ENCODE results near the gene ATP11A.
"Not testable (repeated sequence)": the region's sequence is repeated elsewhere in the genome, so short reads cannot be mapped to it uniquely, and the experiment has no call there.

Gene ATP11A

DNA sequence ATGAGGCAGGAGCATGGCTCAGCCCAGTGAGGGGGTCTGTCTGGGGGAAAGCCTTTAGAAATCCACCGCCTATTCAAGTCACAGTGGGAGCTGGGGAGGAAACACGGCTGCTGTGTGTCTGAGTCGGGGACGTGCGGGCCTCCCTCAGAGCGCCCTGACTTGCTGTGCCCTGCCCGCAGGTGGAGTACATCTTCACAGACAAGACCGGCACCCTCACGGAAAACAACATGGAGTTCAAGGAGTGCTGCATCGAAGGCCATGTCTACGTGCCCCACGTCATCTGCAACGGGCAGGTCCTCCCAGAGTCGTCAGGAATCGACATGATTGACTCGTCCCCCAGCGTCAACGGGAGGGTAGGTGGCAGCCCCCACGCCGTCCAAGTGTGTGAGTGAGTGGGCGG is 141.4 kb downstream of the ATP11A start:
- peaks cover 71 to 77% of the 10 kb centered on the region in 2 donors for H3K36me3 Mint-ChIP-seq
- no peaks in the 10 kb centered on the region for H3K9me3 Mint-ChIP-seq
- no peak for DNase-seq
- peaks cover 0 to 6% of the 10 kb centered on the region in 2 donors for H3K4me1 Mint-ChIP-seq
- no peaks in the 10 kb centered on the region for H3K27me3 Mint-ChIP-seq
- no peak overlapping the region for H3K4me3 Mint-ChIP-seq
- H3K27ac Mint-ChIP-seq: no peak overlapping the region
- no peak for ATAC-seq (replicated peaks)

- peaks cover 67 to 74% of the 10 kb centered on the region in 2 donors for H3K36me3 Mint-ChIP-seq
- no peak for ATAC-seq (replicated peaks)
Measured at GRCh38 chr13:112831801-112832200, 142.0 kb downstream of the ATP11A start.

GRCh38 chr13:112832811-112833210 is 143.0 kb downstream of the ATP11A start:
- Mint-ChIP-seq H3K36me3 (peaks cover 70 to 74% of the 10 kb centered on the region in 2 donors), H3K27ac (no peak overlapping the region), H3K9me3 (no peaks in the 10 kb centered on the region), H3K4me3 (no peak overlapping the region), H3K27me3 (no peaks in the 10 kb centered on the region), H3K4me1 (peaks cover 0 to 6% of the 10 kb centered on the region in 2 donors)
- DNase-seq (no peak), ATAC-seq (replicated peaks) (no peak)

More at GRCh38 chr13:112831801-112832200, 142.0 kb downstream of the ATP11A start:
- no peak for DNase-seq
- no peaks in the 10 kb centered on the region for H3K9me3 Mint-ChIP-seq
- peaks cover 0 to 6% of the 10 kb centered on the region in 2 donors for H3K4me1 Mint-ChIP-seq
- no peak overlapping the region for H3K27ac Mint-ChIP-seq
- H3K27me3 Mint-ChIP-seq: no peaks in the 10 kb centered on the region
- H3K4me3 Mint-ChIP-seq: no peak overlapping the region

DNA sequence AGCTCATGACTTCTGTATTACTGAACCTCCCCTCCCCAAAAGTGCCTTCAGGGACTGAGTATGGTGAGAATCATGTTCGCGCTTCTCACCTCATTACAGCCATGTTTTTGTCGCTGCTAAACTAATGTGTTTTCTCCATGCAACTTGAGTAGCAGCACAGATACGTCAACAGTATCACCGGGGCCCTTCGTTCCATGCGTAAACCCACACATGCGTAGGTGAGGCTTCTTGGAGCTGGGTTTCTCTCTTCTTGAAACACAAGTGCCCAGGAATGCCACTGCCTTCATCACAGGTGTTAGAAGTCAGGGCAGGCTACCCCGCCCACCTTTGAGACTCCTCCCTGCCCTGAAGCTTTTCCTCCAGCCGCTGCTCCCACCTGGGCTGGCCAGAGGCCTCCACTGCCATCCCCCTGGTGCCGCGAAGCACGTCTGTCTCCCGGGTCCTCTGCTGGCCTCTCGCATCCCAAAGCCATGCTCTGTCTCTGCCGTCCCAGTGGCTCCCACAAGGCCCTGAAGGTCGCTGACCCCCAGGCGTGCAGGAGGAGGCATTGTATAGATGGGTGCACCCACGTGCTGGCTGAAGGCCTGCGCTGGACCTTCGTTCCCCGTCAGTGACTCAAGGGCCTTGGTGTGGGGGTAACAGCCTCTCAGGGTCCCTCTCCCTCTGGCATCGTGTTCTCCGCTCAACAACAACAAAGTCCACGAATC is 143.9 kb downstream of the ATP11A start:
- Mint-ChIP-seq H3K36me3 (peaks cover 67 to 71% of the 10 kb centered on the region in 2 donors), H3K27ac (no peak overlapping the region), H3K4me1 (peaks cover 0 to 2% of the 10 kb centered on the region in 2 donors), H3K9me3 (no peaks in the 10 kb centered on the region), H3K27me3 (no peaks in the 10 kb centered on the region), H3K4me3 (no peak overlapping the region)
- DNase-seq (no peak), ATAC-seq (replicated peaks) (no peak)

- Mint-ChIP-seq H3K27ac (no peak overlapping the region), H3K9me3 (no peaks in the 10 kb centered on the region), H3K36me3 (peaks cover 73 to 75% of the 10 kb centered on the region in 2 donors), H3K4me3 (no peak overlapping the region), H3K4me1 (no peaks in the 10 kb centered on the region), H3K27me3 (no peaks in the 10 kb centered on the region)
- no peak for DNase-seq
- ATAC-seq (replicated peaks): no peak
Measured at GRCh38 chr13:112835344-112835743, 145.5 kb downstream of the ATP11A start.

DNA sequence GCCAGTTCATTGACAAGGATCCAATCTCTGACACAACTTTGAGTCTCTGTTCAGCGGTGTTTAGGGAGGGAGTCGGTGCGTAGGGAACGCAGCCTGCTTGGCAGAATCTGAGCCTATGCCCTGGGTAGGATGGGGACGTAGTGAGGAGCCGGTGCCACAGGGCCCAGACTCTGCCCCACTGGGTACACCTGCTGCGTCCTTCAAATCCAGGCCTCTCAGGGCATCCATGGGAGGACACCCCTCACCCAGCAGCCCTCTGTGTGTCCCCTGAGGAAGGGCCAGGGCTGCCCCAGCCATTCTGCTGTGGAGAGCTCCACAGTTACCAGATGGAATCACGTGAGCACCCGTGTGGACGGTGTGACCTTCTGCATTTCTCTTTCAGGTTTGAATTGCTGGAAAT is 146.0 kb downstream of the ATP11A start:
- no peaks in the 10 kb centered on the region for H3K9me3 Mint-ChIP-seq
- ATAC-seq (replicated peaks) (no peak), DNase-seq (no peak)
- peak overlapping the region; percentile 25 for H3K27ac Mint-ChIP-seq
- peaks cover 0 to 2% of the 10 kb centered on the region in 2 donors for H3K4me1 Mint-ChIP-seq
- H3K27me3 Mint-ChIP-seq: no peaks in the 10 kb centered on the region
- H3K36me3 Mint-ChIP-seq: peaks cover 75 to 76% of the 10 kb centered on the region in 2 donors
- no peak overlapping the region for H3K4me3 Mint-ChIP-seq

DNA sequence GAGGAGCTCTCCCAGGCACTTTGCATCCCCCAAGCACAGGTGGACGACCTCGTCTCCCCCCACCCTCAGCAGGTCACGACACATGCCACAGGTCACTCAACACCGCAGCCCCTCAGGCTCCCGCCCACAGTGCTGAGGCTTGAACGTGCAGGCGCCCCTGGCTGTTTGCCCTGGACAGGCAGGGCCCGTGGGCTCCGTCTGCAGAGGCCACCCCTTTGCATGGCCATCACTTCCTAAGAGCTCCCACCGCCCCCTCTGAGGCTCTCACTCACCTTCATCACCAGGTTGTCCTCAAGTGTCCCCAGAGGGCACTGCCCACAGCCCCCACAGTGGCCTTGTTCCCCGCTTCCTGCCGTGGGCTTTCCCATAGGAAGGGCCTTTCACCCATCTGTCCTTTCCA is 147.1 kb downstream of the ATP11A start:
- Mint-ChIP-seq H3K36me3 (peaks cover 64 to 66% of the 10 kb centered on the region in 2 donors), H3K4me3 (no peak overlapping the region), H3K4me1 (peaks cover 0 to 2% of the 10 kb centered on the region in 2 donors), H3K27me3 (no peaks in the 10 kb centered on the region), H3K27ac (no peak overlapping the region), H3K9me3 (no peaks in the 10 kb centered on the region)
- ATAC-seq (replicated peaks) (no peak), DNase-seq (no peak)

DNA sequence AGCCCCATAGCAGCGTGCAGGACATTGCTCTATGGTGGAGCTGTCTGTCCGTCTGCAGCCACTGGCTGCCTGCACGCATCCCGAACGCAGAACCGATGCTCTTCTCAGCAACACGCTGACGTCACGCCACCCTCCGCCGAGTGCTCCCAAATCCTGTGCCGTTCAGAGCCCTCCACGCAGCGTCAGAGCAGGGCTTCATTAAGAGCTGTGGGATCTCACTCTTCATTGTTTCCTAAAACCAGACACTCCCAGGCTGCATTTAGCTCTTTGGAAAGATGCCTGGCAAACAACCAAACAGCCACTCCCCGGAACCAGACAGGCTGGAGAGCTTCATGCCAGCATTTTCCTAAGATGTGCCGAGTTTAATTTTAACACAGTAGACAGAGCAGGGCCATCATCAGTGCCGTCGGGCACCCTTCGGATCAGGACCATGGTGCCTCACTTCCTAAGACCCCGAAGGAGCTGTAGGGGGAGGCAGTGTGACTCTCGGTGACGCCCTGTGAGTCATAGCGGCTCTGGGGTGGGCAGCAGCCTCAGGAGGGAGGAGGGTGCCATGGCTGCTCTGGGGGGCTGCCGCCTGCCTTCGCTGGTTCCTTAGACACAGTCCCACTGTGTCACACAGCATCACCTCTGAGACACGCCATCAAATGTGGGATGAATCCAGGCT is 147.7 kb downstream of the ATP11A start:
- H3K4me3 Mint-ChIP-seq: no peak overlapping the region
- no peak overlapping the region for H3K27ac Mint-ChIP-seq
- ATAC-seq (replicated peaks) (no peak), DNase-seq (no peak)
- no peaks in the 10 kb centered on the region for H3K27me3 Mint-ChIP-seq
- no peaks in the 10 kb centered on the region for H3K9me3 Mint-ChIP-seq
- H3K4me1 Mint-ChIP-seq: peaks cover 0 to 2% of the 10 kb centered on the region in 2 donors
- peaks cover 62 to 64% of the 10 kb centered on the region in 2 donors for H3K36me3 Mint-ChIP-seq

GRCh38 chr13:112838038-112838841 is 148.4 kb downstream of the ATP11A start:
- Mint-ChIP-seq H3K4me3 (no peak overlapping the region), H3K4me1 (peaks cover 0 to 2% of the 10 kb centered on the region in 2 donors), H3K27ac (no peak overlapping the region), H3K27me3 (no peaks in the 10 kb centered on the region), H3K9me3 (no peaks in the 10 kb centered on the region), H3K36me3 (peaks cover 60 to 63% of the 10 kb centered on the region in 2 donors)
- DNase-seq (no peak), ATAC-seq (replicated peaks) (no peak)

DNA sequence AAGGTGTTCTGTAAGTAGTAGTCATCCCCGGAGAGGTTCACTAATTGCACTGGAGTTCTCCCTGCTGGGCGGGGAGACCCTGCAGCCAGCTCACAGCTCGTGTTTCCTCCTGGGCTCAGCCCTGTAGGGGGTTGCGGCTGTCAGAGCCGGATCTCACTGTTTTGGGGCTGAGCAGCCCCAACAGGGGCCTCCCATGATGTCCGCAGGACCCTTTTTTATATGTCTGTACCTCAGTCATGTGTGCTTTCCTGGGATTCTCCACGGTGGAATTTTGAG is 148.9 kb downstream of the ATP11A start:
- no peak for DNase-seq
- H3K27ac Mint-ChIP-seq: no peak overlapping the region
- H3K27me3 Mint-ChIP-seq: no peaks in the 10 kb centered on the region
- peaks cover 60 to 63% of the 10 kb centered on the region in 2 donors for H3K36me3 Mint-ChIP-seq
- H3K9me3 Mint-ChIP-seq: no peaks in the 10 kb centered on the region
- H3K4me3 Mint-ChIP-seq: no peak overlapping the region
- peaks cover 0 to 2% of the 10 kb centered on the region in 2 donors for H3K4me1 Mint-ChIP-seq
- no peak for ATAC-seq (replicated peaks)

DNA sequence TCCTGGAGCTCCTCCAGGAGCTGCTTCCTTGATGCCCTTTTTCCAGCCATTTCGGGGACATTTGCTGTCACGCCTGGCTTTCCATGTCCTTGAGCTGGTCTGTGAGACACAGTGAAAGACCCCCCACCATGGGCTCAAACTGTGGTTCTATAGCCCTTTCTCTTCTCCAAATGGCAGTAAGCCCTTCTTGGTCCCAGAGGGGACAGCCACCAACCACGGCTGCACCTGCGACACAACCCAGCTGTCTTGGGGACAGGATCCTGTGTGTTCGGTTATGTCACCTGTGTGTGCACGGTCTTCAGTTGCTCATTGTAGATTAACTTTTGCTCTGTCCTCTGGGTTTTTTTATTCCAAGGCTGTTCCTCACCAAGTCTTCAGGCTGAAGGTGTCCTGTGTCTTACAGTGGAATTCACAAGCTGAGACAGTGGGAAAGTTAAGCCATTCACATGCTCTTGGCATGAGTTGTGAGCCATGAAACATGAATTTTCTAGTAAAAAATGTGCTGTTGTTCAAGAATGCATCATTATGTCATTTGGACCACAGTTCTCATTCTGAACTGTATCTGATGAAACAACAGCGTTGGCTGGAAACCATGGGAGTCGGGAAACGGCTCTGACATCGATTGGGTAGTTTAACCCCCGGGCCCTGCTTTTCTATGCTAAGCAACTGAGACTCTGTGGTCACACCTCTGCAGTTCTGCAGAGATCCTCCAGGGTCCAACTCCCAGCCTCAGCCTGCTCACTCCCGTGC is 149.7 kb downstream of the ATP11A start:
- Mint-ChIP-seq H3K4me3 (no peak overlapping the region), H3K36me3 (peaks cover 61 to 63% of the 10 kb centered on the region in 2 donors), H3K4me1 (peaks cover 0 to 2% of the 10 kb centered on the region in 2 donors), H3K27me3 (no peaks in the 10 kb centered on the region), H3K9me3 (no peaks in the 10 kb centered on the region), H3K27ac (no peak overlapping the region)
- DNase-seq (no peak), ATAC-seq (replicated peaks) (no peak)

DNA sequence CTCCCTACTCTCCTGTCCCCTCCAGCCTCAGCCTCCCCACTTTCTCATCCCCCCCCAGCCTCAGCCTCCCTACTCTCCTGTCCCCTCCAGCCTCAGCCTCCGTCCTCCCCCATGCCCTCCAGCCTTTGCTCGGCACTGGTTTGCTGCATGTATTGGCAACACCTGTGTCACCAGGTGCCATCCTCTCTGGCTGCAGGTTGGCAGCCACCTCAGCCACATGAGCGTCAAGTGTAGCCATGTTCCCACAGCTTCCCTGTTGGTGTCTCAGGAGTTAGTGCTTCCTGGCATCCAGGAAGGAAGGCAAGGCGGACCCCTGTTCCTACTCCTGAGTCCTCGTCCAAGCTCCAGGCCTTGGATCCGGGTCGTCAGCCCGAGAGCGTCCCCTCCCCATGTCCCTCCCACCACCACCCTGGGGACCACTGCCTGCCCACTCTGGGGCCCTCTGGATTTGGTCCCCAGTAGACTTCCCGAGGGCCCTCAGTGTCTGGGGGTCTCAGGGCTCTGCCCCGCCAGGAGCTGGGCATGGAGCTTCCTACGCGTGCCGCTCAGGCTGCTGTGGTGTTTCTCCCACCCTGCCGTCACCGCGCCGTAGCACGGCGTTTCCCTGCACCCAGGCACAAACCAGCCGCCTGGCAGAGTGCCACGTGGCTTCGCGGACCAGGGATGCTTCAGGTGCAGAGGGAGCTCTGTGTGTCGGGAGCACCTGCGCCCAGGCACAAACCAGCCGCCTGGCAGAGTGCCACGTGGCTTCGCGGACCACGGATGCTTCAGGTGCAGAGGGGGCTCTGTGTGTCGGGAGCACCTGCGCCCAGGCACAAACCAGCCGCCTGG is 150.8 kb downstream of the ATP11A start:
- H3K4me3 Mint-ChIP-seq: no peak overlapping the region
- ATAC-seq (replicated peaks): no peak
- H3K36me3 Mint-ChIP-seq: peaks cover 56 to 61% of the 10 kb centered on the region in 2 donors
- no peak for DNase-seq
- H3K4me1 Mint-ChIP-seq: peaks cover 0 to 2% of the 10 kb centered on the region in 2 donors
- no peaks in the 10 kb centered on the region for H3K9me3 Mint-ChIP-seq
- H3K27ac Mint-ChIP-seq: no peak overlapping the region
- no peaks in the 10 kb centered on the region for H3K27me3 Mint-ChIP-seq

DNA sequence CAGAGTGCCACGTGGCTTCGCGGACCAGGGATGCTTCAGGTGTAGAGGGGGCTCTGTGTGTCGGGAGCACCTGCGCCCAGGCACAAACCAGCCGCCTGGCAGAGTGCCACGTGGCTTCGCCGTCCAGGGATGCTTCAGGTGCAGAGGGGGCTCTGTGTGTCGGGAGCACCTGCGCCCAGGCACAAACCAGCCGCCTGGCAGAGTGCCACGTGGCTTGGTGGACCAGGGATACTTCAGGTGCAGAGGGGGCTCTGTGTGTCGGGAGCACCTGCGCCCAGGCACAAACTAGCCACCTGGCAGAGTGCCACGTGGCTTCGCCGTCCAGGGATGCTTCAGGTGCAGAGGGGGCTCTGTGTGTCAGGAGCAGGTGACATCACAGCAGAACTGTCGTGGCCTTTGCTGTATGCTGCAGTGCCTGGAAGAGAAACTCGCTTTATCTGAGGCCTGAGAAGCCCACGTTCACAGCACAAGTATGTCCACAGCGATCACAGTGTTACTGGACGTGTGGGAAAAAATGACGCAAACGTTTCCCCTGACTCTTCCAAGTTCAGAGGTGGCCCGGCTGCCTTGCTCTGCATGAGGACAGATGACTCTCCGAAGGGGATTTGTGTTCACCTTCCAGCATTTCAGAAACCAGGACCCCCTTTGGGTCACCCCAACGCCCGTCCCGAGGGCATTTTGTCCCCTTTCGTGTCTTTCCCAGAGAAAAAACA is 151.6 kb downstream of the ATP11A start:
- DNase-seq; ATAC-seq (replicated peaks); H3K27ac Mint-ChIP-seq; H3K9me3 Mint-ChIP-seq; H3K27me3 Mint-ChIP-seq; H3K4me3 Mint-ChIP-seq; H3K4me1 Mint-ChIP-seq: not testable (repeated sequence)
- H3K36me3 Mint-ChIP-seq: peaks cover 59 to 65% of the 10 kb centered on the region in 2 donors
